HCT116 (cell line): ENCODE measurements around the gene GAMT. TPM values are rescaled to one million over a fixed set of nuclear protein-coding genes. Genes with fewer than 3 reads are reported as not detected.

Source experiments
- ATAC-seq: fragments of 200-7000 bp; cut with Tn5 transposase; 2 replicates; pipeline ENCODE4 v1.9.1; 2020; ENCODE audit warnings: mild to moderate bottlenecking, moderate library complexity
- BruUV-seq: library from RNA; stranded (reverse); fragments of 400-500 nt; replicated peaks from 2 replicates; lab custom pipeline; 2021; lab: Mats Ljungman, UMichigan
- CTCF ChIA-PET: fragments of 300-600 bp; sonication (Branson Sonifier 250); formaldehyde crosslinking; loops from one replicate; lab custom pipeline; 2021; ENCODE audit warnings: antibody characterized with exemption; lab: Charles Lee
- POLR2A ChIA-PET: fragments of 300-600, 350-600 bp; sonication (Branson Sonifier 250); formaldehyde crosslinking; loops from one replicate; lab custom pipeline; 2021; ENCODE audit warnings: antibody characterized with exemption; lab: Charles Lee
- RAD21 ChIA-PET, 2 experiments: fragments of 300-600 bp; sonication (Branson Sonifier 250); formaldehyde crosslinking; loops; one replicate each; lab custom pipeline; 2023; ENCODE audit warnings: low total read pairs in 2 of 2; ENCODE audit not compliant: uncharacterized antibody in 2 of 2, unreplicated experiment in 2 of 2, low non-redundant PET in 1 of 2; lab: Charles Lee
- DNase-seq: peaks from one replicate; pipeline ENCODE4 v3.0.0-alpha.2; 2010; ENCODE audit warnings: low read depth, low spot score
- H2AFZ ChIP-seq: fragments of 200-600 bp; shearing (Covaris generic), sonication (generic); 2 replicates; pipeline ENCODE4 v1.6.1; 2017; ENCODE audit warnings: low read depth, mixed run types, mixed read lengths, antibody characterized with exemption, low read length; ENCODE audit not compliant: poor library complexity, severe bottlenecking
- H3K27ac ChIP-seq: 2 replicates; pipeline ENCODE4 v1.5.1; 2012; ENCODE audit warnings: low read depth, low read length
- H3K27me3 ChIP-seq: fragments of 200-600 bp; sonication (generic); 2 replicates; pipeline ENCODE4 v1.6.1; 2016; ENCODE audit warnings: mixed run types, low read length, mixed read lengths; ENCODE audit not compliant: insufficient read depth
- H3K36me3 ChIP-seq, 2 experiments: fragments of 200-500 bp in 1 of 2; fragments of 200-600 bp in 1 of 2; sonication (Bioruptor generic) in 1 of 2; sonication (generic) in 1 of 2; 2 replicates each; pipeline versions ENCODE4 v1.5.1 to v1.6.1; 2014 to 2016; ENCODE audit warnings: low read length in 2 of 2, inconsistent platforms in 1 of 2, mixed read lengths in 1 of 2, mixed run types in 1 of 2; ENCODE audit not compliant: insufficient read depth in 2 of 2, control insufficient read depth in 1 of 2
- H3K4me1 ChIP-seq, 2 experiments: fragments of 200-600 bp in 1 of 2; sonication (generic) in 1 of 2; 2 replicates each; pipeline versions ENCODE4 v1.5.1 to v1.6.1; 2012 to 2017; ENCODE audit warnings: low read length in 2 of 2, inconsistent platforms in 1 of 2, mild to moderate bottlenecking in 1 of 2, mixed read lengths in 1 of 2, mixed run types in 1 of 2, moderate library complexity in 1 of 2; ENCODE audit not compliant: insufficient read depth in 2 of 2, control insufficient read depth in 1 of 2
- H3K4me2 ChIP-seq: fragments of 200-600 bp; sonication (generic); 2 replicates; pipeline ENCODE4 v1.6.1; 2017; ENCODE audit warnings: mixed run types, low read length, mixed read lengths
- H3K4me3 ChIP-seq, 2 experiments: fragments of 200-600 bp in 1 of 2; sonication (generic) in 1 of 2; replicated peaks in 1 of 2; 2 replicates each; pipeline ENCODE4 v1.5.1; 2011 to 2016; ENCODE audit warnings: low read length in 2 of 2, control low read depth in 1 of 2, low read depth in 1 of 2, mild to moderate bottlenecking in 1 of 2, mixed read lengths in 1 of 2, mixed run types in 1 of 2
- H3K79me2 ChIP-seq: fragments of 200-600 bp; sonication (generic); 2 replicates; pipeline ENCODE4 v1.6.1; 2017; ENCODE audit warnings: mild to moderate bottlenecking, mixed run types, low read length, moderate library complexity, mixed read lengths; ENCODE audit not compliant: insufficient read depth
- H3K9ac ChIP-seq: fragments of 200-600 bp; sonication (generic); 2 replicates; pipeline ENCODE4 v1.6.1; 2016; ENCODE audit warnings: low read length, mixed read lengths
- H3K9me2 ChIP-seq: fragments of 200-600 bp; sonication (generic), shearing (Covaris generic); 2 replicates; pipeline ENCODE4 v1.6.1; 2017; ENCODE audit warnings: mixed run types, mild to moderate bottlenecking, moderate library complexity; ENCODE audit not compliant: insufficient read depth
- H3K9me3 ChIP-seq, 2 experiments: fragments of 200-500 bp in 1 of 2; fragments of 200-600 bp in 1 of 2; sonication (Bioruptor generic) in 1 of 2; sonication (generic) in 1 of 2; 2 replicates each; pipeline ENCODE4 v1.6.1; 2014 to 2017; ENCODE audit warnings: low read length in 2 of 2, mixed read lengths in 2 of 2, inconsistent platforms in 1 of 2, low read depth in 1 of 2, mild to moderate bottlenecking in 1 of 2, mixed run types in 1 of 2, moderate library complexity in 1 of 2; ENCODE audit not compliant: control insufficient read depth in 1 of 2, insufficient read depth in 1 of 2
- H4K20me1 ChIP-seq: fragments of 200-600 bp; sonication (generic), shearing (Covaris generic); 2 replicates; pipeline ENCODE4 v1.6.1; 2017; ENCODE audit warnings: mixed run types, mild to moderate bottlenecking, moderate library complexity; ENCODE audit not compliant: insufficient read depth
- CBX3 ChIP-seq: IDR thresholded peaks from 2 replicates; pipeline ENCODE4 v1.6.1; 2012; ENCODE audit warnings: low read depth
- CEBPB ChIP-seq: IDR thresholded peaks from 2 replicates; pipeline ENCODE4 v1.6.1; 2012; ENCODE audit warnings: low read depth
- EGR1 ChIP-seq: IDR thresholded peaks from 2 replicates; pipeline ENCODE4 v1.6.1; 2012; ENCODE audit warnings: low read depth
- ELF1 ChIP-seq: IDR thresholded peaks from 2 replicates; pipeline ENCODE4 v1.6.1; 2012; ENCODE audit warnings: low read depth, borderline replicate concordance
- EZH2phosphoT487 ChIP-seq: fragments of 200-600 bp; IDR thresholded peaks from 2 replicates; pipeline ENCODE4 v1.6.1; 2018; ENCODE audit warnings: antibody characterized with exemption, borderline replicate concordance
- JUND ChIP-seq: IDR thresholded peaks from 2 replicates; pipeline ENCODE4 v1.6.1; 2012
- SIN3A ChIP-seq: IDR thresholded peaks from 2 replicates; pipeline ENCODE4 v1.6.1; 2012; ENCODE audit warnings: low read depth
- SP1 ChIP-seq: IDR thresholded peaks from 2 replicates; pipeline ENCODE4 v1.6.1; 2012; ENCODE audit warnings: low read depth
- SRF ChIP-seq: IDR thresholded peaks from 2 replicates; pipeline ENCODE4 v1.6.1; 2012; ENCODE audit warnings: low read depth
- TCF7L2 ChIP-seq: IDR thresholded peaks from 2 replicates; pipeline ENCODE4 v1.7.0; 2011; ENCODE audit warnings: borderline replicate concordance, inconsistent platforms; ENCODE audit not compliant: insufficient read depth, insufficient read length; ENCODE audit errors: extremely low read depth
- YY1 ChIP-seq: IDR thresholded peaks from 2 replicates; pipeline ENCODE4 v1.6.1; 2011; ENCODE audit warnings: low read length, low read depth, moderate library complexity, mild to moderate bottlenecking; ENCODE audit not compliant: insufficient replicate concordance; ENCODE audit errors: extremely low read depth
- ZFX ChIP-seq: fragments of 450-650 bp; IDR thresholded peaks from 2 replicates; pipeline ENCODE4 v1.6.1; 2017
- ZNF274 ChIP-seq: fragments of 200-500 bp; sonication (Bioruptor generic); IDR thresholded peaks from 2 replicates; pipeline ENCODE4 v1.6.1; 2014; ENCODE audit warnings: mild to moderate bottlenecking, low read depth, low read length, inconsistent platforms
- intact Hi-C: fragments of 100-400 bp; cut with micrococcal nuclease; formaldehyde crosslinking; loops from 2 replicates; pipeline ENCODE4 v1.10.0; 2022
- total RNA-seq: library from RNA; stranded (reverse); gene quantifications from one replicate; pipeline ENCODE4 v1.2.1, GENCODE V29; 2021; ENCODE audit not compliant: unreplicated experiment
- TF ChIP-seq, protein P1 (sequence below): IDR thresholded peaks from 2 replicates; pipeline ENCODE4 v1.6.1; 2011; ENCODE audit warnings: mild to moderate bottlenecking, low read length, moderate library complexity; ENCODE audit not compliant: insufficient replicate concordance; ENCODE audit errors: extremely low read depth
- TF ChIP-seq, protein P2 (sequence below): IDR thresholded peaks from 2 replicates; pipeline ENCODE4 v1.6.1; 2012
- TF ChIP-seq, protein P3 (sequence below): IDR thresholded peaks from 2 replicates; pipeline ENCODE4 v1.6.1; 2012

The GAMT gene
- total RNA-seq, 1 experiment from 2014 or later = 102 TPM

DNA sequence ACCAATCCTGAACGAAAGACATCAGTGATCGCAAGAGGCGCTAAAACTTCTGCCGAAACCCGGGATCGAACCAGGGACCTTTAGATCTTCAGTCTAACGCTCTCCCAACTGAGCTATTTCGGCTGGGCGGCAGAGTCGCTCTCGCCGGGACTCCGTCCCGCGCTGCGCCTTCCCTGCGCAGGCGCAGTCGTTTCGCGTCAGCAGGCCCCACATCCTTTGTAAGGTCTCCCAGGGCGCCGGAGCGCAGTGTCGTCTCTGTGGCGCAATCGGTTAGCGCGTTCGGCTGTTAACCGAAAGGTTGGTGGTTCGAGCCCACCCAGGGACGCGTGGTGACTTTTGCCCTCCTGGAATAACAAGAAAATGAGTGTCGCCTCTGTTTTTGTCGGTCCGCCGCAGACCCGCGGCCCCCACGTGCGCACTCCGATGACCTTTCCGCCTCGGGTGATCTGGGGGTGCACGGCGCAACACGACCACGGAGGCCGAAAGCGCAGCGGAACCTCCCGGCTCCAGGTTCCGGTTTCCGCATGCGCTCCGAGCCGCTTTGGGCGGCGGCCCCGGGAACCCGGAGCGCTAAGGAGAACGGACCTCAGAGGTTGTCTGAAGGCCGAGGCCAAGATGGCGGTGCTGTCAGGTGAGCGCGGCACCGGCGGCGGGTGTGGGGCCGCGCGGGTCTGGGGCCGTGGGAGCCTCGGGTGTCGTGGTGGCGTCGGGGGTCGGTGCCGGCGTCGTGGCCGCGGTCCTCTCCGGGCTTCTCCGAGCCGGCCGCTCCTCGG, 17.8 kb downstream of the GAMT start, which contains the start of gene NDUFS7 (continued):
- TF ChIP-seq JUND (no peak), YY1 (peak; percentile 97), SP1 (peak; percentile 86), ELF1 (no peak; the same call in 1 of the 2 replicates)
- TF ChIP-seq, protein P1, sequence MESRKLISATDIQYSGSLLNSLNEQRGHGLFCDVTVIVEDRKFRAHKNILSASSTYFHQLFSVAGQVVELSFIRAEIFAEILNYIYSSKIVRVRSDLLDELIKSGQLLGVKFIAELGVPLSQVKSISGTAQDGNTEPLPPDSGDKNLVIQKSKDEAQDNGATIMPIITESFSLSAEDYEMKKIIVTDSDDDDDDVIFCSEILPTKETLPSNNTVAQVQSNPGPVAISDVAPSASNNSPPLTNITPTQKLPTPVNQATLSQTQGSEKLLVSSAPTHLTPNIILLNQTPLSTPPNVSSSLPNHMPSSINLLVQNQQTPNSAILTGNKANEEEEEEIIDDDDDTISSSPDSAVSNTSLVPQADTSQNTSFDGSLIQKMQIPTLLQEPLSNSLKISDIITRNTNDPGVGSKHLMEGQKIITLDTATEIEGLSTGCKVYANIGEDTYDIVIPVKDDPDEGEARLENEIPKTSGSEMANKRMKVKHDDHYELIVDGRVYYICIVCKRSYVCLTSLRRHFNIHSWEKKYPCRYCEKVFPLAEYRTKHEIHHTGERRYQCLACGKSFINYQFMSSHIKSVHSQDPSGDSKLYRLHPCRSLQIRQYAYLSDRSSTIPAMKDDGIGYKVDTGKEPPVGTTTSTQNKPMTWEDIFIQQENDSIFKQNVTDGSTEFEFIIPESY = peak; percentile 59
- TF ChIP-seq, protein P2, sequence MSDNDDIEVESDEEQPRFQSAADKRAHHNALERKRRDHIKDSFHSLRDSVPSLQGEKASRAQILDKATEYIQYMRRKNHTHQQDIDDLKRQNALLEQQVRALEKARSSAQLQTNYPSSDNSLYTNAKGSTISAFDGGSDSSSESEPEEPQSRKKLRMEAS = peak; percentile 75
- TF ChIP-seq, protein P3, sequence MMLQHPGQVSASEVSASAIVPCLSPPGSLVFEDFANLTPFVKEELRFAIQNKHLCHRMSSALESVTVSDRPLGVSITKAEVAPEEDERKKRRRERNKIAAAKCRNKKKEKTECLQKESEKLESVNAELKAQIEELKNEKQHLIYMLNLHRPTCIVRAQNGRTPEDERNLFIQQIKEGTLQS = peak; percentile 100

DNA sequence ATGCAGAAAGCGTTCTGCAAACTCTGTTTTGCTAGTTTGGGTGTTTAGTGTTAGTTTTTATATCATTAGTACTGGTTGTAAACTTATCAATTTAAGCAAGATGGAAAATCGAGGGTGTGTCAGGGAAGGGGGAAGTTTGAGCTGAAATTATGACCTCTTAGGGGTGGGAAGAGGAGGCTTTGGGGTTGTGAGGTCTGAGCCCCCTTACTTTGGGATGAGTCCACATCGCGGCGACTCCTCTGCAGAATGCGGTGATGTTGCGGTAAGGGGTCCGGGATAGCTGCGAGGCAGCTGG, 18.4 kb downstream of the GAMT start:
- H3K9me3 ChIP-seq = no peaks in the 10 kb centered on the region
- peaks cover 5 to 16% of the 10 kb centered on the region in 2 experiments for H3K4me1 ChIP-seq
- no peaks in the 10 kb centered on the region for H4K20me1 ChIP-seq
- no peak overlapping the region for H2AFZ ChIP-seq
- no peak overlapping the region for H3K4me3 ChIP-seq
- no TSS peak for BruUV-seq
- peak overlapping the region; percentile 13; the same call in 1 of the 2 replicates for H3K4me2 ChIP-seq
- no peaks in the 10 kb centered on the region for H3K9me2 ChIP-seq
- DNase-seq = no peak
- ChIA-PET POLR2A (interaction anchor here (0.6 to 1.1 kb wide), 3 partner anchors 9 to 114 kb away, joined by 3 to 4 read pairs (median 3); partner anchors contain the start of gene CIRBP), CTCF (interaction anchor here (0.7 to 1.9 kb wide), 3 partner anchors 67 to 138 kb away, joined by 3 to 7 read pairs (median 4); no protein-coding TSS in a partner anchor), RAD21 (interaction anchor here in 1 of 2 experiments (0.6 kb wide), 1 partner anchor 113 kb away, joined by 4 read pairs; no protein-coding TSS in a partner anchor)
- no peaks in the 10 kb centered on the region for H3K36me3 ChIP-seq
- TF ChIP-seq YY1 = no peak
- TF ChIP-seq EGR1 = no peak
- no peak for TF ChIP-seq SRF
- no peak for TF ChIP-seq SP1
- TF ChIP-seq, protein P2 = no peak
- TF ChIP-seq ZFX = no peak
- TF ChIP-seq TCF7L2 = no peak
- no peak for TF ChIP-seq ZNF274
- no peak for TF ChIP-seq JUND
- no peak for TF ChIP-seq ELF1
- TF ChIP-seq, protein P1 = no peak
- no peak for TF ChIP-seq SIN3A
- no peak for TF ChIP-seq CEBPB
- TF ChIP-seq, protein P3 = no peak
- no peak for TF ChIP-seq EZH2phosphoT487
- no peak for TF ChIP-seq CBX3
- H3K27me3 ChIP-seq = no peaks in the 10 kb centered on the region
- H3K79me2 ChIP-seq = peaks cover 15% of the 10 kb centered on the region
- no peak for ATAC-seq
- H3K9ac ChIP-seq = no peak overlapping the region
- H3K27ac ChIP-seq = no peak overlapping the region
- intact Hi-C loops = no loop called here
